ENCODE measurements around the gene SNTG2. TPM values are rescaled to one million over a fixed set of nuclear protein-coding genes. Genes with fewer than 3 reads are reported as not detected.
"Not testable (repeated sequence)": the region's sequence is repeated elsewhere in the genome, so short reads cannot be mapped to it uniquely, and the experiment has no call there.

SNTG2 gene
- total RNA-seq, 1 donor from 2014 or later, result 0.47 TPM

DNA sequence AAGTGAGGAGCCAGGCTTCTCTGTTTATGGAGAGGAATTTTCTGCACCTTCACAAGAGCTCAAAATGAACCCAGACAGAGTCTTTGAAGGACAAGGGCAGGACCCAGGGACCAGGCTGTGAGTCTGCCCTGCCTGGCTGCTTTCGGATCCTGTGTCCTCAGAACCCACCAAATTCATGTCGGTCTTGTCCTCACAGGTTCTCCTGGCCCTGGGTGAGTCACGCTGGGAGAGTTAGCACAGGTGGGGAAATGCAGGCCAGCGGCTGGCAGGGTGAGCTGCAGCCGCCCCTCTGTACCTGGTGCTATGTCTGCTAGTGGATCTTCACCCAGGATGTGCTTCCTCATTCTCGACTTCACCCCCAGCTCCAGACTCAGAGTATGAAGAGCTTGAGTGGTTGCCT, 426.8 kb downstream of the SNTG2 start:
- Mint-ChIP-seq H3K27me3 (ENCODE audit: low read depth) (peaks cover 9% of the 10 kb centered on the region), H3K4me3 (no peak overlapping the region), H3K27ac (ENCODE audit: unreplicated experiment) (no peak overlapping the region), H3K9me3 (no peaks in the 10 kb centered on the region), H3K4me1 (no peaks in the 10 kb centered on the region), H3K36me3 (ENCODE audit: low read depth) (no peaks in the 10 kb centered on the region)
- TF ChIP-seq, protein P1, sequence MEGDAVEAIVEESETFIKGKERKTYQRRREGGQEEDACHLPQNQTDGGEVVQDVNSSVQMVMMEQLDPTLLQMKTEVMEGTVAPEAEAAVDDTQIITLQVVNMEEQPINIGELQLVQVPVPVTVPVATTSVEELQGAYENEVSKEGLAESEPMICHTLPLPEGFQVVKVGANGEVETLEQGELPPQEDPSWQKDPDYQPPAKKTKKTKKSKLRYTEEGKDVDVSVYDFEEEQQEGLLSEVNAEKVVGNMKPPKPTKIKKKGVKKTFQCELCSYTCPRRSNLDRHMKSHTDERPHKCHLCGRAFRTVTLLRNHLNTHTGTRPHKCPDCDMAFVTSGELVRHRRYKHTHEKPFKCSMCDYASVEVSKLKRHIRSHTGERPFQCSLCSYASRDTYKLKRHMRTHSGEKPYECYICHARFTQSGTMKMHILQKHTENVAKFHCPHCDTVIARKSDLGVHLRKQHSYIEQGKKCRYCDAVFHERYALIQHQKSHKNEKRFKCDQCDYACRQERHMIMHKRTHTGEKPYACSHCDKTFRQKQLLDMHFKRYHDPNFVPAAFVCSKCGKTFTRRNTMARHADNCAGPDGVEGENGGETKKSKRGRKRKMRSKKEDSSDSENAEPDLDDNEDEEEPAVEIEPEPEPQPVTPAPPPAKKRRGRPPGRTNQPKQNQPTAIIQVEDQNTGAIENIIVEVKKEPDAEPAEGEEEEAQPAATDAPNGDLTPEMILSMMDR (conservative IDR thresholded peaks at IDR 0.05), result no peak
- DNase-seq (ENCODE audit: low read depth, low spot score), result no peak

DNA sequence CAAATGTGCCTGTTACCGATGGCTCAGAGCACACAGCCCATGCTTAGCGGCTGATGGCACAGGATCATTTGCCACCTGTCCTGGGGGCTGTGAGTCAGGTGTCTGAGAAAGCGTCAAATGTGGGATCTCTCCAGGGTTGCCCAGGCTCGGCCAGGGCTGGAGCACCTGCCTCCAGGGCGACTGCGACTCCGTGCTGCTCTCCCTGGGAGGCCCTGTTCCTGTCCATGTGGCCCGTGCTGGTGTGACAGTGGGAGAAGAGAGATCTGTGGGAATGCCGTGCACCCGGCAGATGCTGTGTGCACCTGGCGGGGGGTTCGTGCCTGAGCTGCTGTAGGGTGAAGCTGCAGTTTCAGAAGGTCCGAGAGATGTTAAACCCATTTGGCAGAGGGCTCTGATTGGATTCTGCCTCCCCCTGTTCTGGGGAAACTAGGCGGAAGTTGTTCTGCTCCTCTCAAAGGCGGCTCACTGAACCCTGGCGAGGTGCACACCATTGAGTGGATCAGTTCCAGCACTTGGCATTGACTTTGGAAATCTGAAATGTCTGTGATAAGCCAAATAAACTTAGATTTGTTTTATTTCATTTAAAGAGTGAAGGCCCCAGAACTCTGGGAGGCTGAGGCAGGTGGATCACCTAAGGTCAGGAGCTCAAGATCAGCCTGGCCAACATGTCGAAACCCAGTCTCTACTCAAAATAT, 428.0 kb downstream of the SNTG2 start:
- no peak for DNase-seq (ENCODE audit: low read depth, low spot score)
- no peak overlapping the region for H3K27ac Mint-ChIP-seq (ENCODE audit: unreplicated experiment)
- H3K4me1 Mint-ChIP-seq, result no peaks in the 10 kb centered on the region
- no peaks in the 10 kb centered on the region for H3K9me3 Mint-ChIP-seq
- peaks cover 12% of the 10 kb centered on the region for H3K27me3 Mint-ChIP-seq (ENCODE audit: low read depth)
- H3K36me3 Mint-ChIP-seq (ENCODE audit: low read depth), result no peaks in the 10 kb centered on the region
- no peak overlapping the region for H3K4me3 Mint-ChIP-seq
- TF ChIP-seq, protein P1 (conservative IDR thresholded peaks at IDR 0.05), result no peak

DNA sequence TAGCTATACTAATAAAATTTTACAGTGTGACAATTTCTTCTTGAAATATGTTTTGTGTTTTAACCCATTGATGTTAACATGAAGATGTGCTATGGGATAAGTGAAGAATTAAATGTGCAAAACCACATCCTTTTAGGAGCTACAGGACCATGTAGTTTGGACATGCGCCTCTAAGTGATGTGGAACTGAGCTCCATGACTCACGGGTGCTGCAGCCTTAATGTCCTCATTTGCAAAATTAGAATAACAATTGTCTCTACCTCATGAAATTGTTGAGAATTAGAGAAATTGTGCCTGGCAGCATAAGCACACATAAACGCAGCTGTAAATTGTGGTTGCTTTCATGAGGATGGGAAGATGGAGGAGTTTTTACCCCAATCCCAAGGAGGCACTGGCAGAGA, 431.0 kb downstream of the SNTG2 start:
- H3K4me3 Mint-ChIP-seq, result no peak overlapping the region
- no peaks in the 10 kb centered on the region for H3K4me1 Mint-ChIP-seq
- peaks cover 16% of the 10 kb centered on the region for H3K27me3 Mint-ChIP-seq (ENCODE audit: low read depth)
- TF ChIP-seq, protein P1 (conservative IDR thresholded peaks at IDR 0.05), result no peak
- H3K27ac Mint-ChIP-seq (ENCODE audit: unreplicated experiment), result no peak overlapping the region
- H3K36me3 Mint-ChIP-seq (ENCODE audit: low read depth), result no peaks in the 10 kb centered on the region
- DNase-seq (ENCODE audit: low read depth, low spot score), result no peak
- peaks cover 4% of the 10 kb centered on the region for H3K9me3 Mint-ChIP-seq

DNA sequence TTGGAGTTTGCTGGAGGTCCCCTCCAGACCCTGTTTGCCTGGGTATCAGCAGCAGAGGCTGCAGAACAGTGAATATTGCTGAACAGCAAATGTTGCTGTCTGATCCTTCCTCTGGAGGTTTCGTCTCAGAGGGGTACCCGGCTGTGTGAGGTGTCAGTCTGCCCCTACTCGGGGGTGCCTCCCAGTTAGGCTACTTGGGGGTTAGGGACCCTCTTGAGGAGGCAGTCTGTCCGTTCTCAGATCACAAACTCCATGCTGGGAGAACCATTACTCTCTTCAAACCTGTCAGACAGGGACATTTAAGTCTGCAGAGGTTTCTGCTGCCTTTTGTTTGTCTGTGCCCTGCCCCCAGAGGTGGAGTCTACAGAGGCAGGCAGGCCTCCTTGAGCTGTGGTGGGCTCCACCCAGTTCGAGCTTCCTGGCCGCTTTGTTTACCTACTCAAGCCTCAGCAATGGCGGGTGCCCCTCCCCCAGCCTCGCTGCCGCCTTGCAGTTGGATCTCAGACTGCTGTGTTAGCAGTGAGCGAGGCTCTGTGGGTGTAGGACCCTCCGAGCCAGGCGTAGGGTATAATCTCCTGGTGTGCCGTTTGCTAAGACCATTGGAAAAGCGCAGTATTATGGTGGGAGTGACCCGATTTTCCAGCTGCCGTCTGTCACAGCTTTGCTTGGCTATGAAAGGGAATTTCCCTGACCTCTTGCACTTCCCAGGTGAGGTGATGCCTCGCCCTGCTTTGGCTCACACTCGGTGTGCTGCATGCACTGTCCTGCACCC, 437.5 kb downstream of the SNTG2 start:
- Mint-ChIP-seq H3K27ac (ENCODE audit: unreplicated experiment) (peak overlapping the region; percentile 62), H3K4me3 (peak overlapping the region; percentile 65), H3K4me1 (peaks cover 13% of the 10 kb centered on the region)
- H3K36me3 Mint-ChIP-seq (ENCODE audit: low read depth); DNase-seq (ENCODE audit: low read depth, low spot score); H3K27me3 Mint-ChIP-seq (ENCODE audit: low read depth); H3K9me3 Mint-ChIP-seq: not testable (repeated sequence)

DNA sequence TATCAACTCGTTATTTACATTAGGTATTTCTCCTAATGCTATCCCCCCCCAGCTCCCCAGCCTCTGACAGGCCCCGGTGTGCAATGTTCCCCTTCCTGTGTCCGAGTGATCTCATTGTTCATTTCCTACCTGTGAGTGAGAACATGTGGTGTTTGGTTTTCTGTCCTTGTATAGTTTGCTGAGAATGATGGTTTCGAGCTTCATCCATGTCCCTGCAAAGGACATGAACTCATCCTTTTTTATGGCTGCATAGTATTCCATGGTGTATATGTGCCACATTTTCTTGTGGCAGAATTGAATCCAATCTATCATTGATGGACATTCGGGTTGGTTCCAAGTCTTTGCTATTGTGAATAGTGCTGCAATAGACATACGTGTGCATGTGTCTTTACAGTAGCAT, 439.5 kb downstream of the SNTG2 start:
- H3K4me3 Mint-ChIP-seq; H3K27ac Mint-ChIP-seq (ENCODE audit: unreplicated experiment); H3K36me3 Mint-ChIP-seq (ENCODE audit: low read depth); H3K27me3 Mint-ChIP-seq (ENCODE audit: low read depth); H3K9me3 Mint-ChIP-seq; DNase-seq (ENCODE audit: low read depth, low spot score): not testable (repeated sequence)
- H3K4me1 Mint-ChIP-seq, result peaks cover 13% of the 10 kb centered on the region

DNA sequence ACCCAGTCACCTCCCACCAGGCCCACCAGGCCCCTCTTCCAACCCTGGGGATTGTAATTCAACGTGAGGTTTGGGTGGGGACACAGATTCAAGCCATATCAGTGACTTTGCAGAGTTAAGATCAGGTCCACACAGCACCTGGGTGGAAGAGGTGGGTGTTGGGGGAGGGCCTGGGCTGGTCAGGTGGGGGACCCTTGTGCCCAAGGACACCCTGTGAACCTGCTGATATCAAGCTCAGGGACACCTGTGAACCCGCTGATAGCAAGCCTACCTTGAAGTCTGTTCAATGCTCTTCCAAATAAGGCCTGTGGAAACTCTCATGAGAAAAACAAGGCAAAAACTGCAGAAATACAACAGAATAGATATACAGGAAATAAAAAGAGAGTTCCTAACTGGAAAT, 442.7 kb downstream of the SNTG2 start:
- no peak overlapping the region for H3K27ac Mint-ChIP-seq (ENCODE audit: unreplicated experiment)

More for the DNA sequence above, 442.7 kb downstream of the SNTG2 start:
- Mint-ChIP-seq H3K4me1 (peaks cover 8% of the 10 kb centered on the region), H3K27me3 (ENCODE audit: low read depth) (peaks cover 2% of the 10 kb centered on the region), H3K4me3 (no peak overlapping the region), H3K36me3 (ENCODE audit: low read depth) (no peaks in the 10 kb centered on the region), H3K9me3 (peaks cover 2% of the 10 kb centered on the region)
- no peak for DNase-seq (ENCODE audit: low read depth, low spot score)
- TF ChIP-seq, protein P1 (conservative IDR thresholded peaks at IDR 0.05), result no peak
